Mesendoderm (in vitro differentiated cells): Measurements from ENCODE around the gene FCSK.

Experiments
- DNase-seq: peaks from one replicate; pipeline ENCODE4 v3.0.0; 2013
- H2AK5ac ChIP-seq: 2 replicates; pipeline ENCODE4 v1.6.1; 2013; ENCODE audit warnings: low read length, inconsistent platforms
- H2BK120ac ChIP-seq: 2 replicates; pipeline ENCODE4 v1.6.1; 2013; ENCODE audit warnings: low read depth, mild to moderate bottlenecking, low read length, moderate library complexity, mixed read lengths
- H2BK15ac ChIP-seq: replicated peaks from 2 replicates; pipeline ENCODE4 v1.6.1; 2013; ENCODE audit warnings: low read depth, mild to moderate bottlenecking, moderate library complexity
- H2BK5ac ChIP-seq: 2 replicates; pipeline ENCODE4 v1.6.1; 2013; ENCODE audit warnings: low read length, inconsistent platforms
- H3K18ac ChIP-seq: 2 replicates; pipeline ENCODE4 v1.6.1; 2013; ENCODE audit warnings: mild to moderate bottlenecking, low read length, mixed read lengths
- H3K23ac ChIP-seq: one replicate; pipeline ENCODE4 v1.6.1; 2013; ENCODE audit warnings: low read length
- H3K27ac ChIP-seq: 2 replicates; pipeline ENCODE4 v1.5.1; 2013; ENCODE audit warnings: low read depth, mild to moderate bottlenecking, inconsistent platforms, low read length, moderate library complexity
- H3K27me3 ChIP-seq: 2 replicates; pipeline ENCODE4 v1.6.1; 2013; ENCODE audit warnings: low read length, control low read depth, mild to moderate bottlenecking, inconsistent platforms; ENCODE audit not compliant: insufficient read depth, poor library complexity
- H3K36me3 ChIP-seq: 2 replicates; pipeline ENCODE4 v1.6.1; 2013; ENCODE audit warnings: low read length, inconsistent platforms; ENCODE audit not compliant: control insufficient read depth, insufficient read depth
- H3K4ac ChIP-seq: one replicate; pipeline ENCODE4 v1.6.1; 2013; ENCODE audit warnings: low read depth, mild to moderate bottlenecking, low read length, moderate library complexity
- H3K4me1 ChIP-seq: 2 replicates; pipeline ENCODE4 v1.6.1; 2013; ENCODE audit warnings: low read depth, low read length, inconsistent platforms; ENCODE audit not compliant: control insufficient read depth
- H3K4me2 ChIP-seq: 2 replicates; pipeline ENCODE4 v1.6.1; 2013; ENCODE audit warnings: low read length
- H3K4me3 ChIP-seq: 2 replicates; pipeline ENCODE4 v1.5.1; 2013; ENCODE audit warnings: mild to moderate bottlenecking, low read length
- H3K56ac ChIP-seq: one replicate; pipeline ENCODE4 v1.6.1; 2013; ENCODE audit warnings: low read length
- H3K79me1 ChIP-seq: 2 replicates; pipeline ENCODE4 v1.6.1; 2013; ENCODE audit warnings: low read length, inconsistent platforms
- H3K79me2 ChIP-seq: 2 replicates; pipeline ENCODE4 v1.6.1; 2013; ENCODE audit warnings: mild to moderate bottlenecking, low read length; ENCODE audit not compliant: control insufficient read depth, insufficient read depth
- H3K9ac ChIP-seq: 2 replicates; pipeline ENCODE4 v1.6.1; 2013; ENCODE audit warnings: low read length, inconsistent platforms
- H4K5ac ChIP-seq: one replicate; pipeline ENCODE4 v1.6.1; 2013; ENCODE audit warnings: low read length
- H4K8ac ChIP-seq: one replicate; pipeline ENCODE4 v1.6.1; 2013; ENCODE audit warnings: low read depth, mild to moderate bottlenecking, control low read depth, low read length, moderate library complexity
- WGBS: extraction: QIAGEN DNeasy Blood & Tissue Kit; methylation state at CpG from one replicate; pipeline ENCODE4 v1.1.7; 2013; ENCODE audit warnings: low lambda C conversion rate, missing lambda C conversion rate; ENCODE audit not compliant: insufficient coverage; ENCODE audit errors: extremely low coverage; 5-methylcytosine and 5-hydroxymethylcytosine counted together

FCSK gene

DNA sequence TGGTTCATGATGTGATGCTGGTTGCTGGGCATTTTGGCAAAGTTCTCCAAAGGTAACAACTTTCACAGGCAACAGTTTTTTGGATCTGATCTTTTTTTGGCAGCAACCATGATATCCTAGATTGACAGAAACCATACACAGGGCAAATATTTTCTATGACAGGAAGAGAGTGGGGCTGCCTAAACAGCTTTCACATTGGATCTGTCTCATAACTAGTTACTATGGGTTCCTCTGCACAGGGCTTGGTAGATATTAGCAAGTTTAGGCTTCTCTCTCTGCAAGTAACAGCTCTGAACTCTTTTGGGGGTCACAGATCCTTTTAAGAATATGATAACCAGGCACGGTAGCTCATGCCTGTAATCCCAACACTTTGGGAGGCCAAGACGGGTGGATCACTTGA, 40.4 kb downstream of the FCSK start:
- H3K27ac ChIP-seq, result no peak overlapping the region
- H2AK5ac ChIP-seq, result no peak overlapping the region
- H3K18ac ChIP-seq, result no peak overlapping the region
- H3K36me3 ChIP-seq, result peaks cover 4% of the 10 kb centered on the region
- H3K23ac ChIP-seq, result no peak overlapping the region
- H4K5ac ChIP-seq, result no peak overlapping the region
- no peak overlapping the region for H4K8ac ChIP-seq
- no peak overlapping the region for H2BK5ac ChIP-seq
- no peaks in the 10 kb centered on the region for H3K27me3 ChIP-seq
- H3K79me2 ChIP-seq, result no peaks in the 10 kb centered on the region
- no peak overlapping the region for H3K9ac ChIP-seq
- H3K4me2 ChIP-seq, result no peak overlapping the region
- H2BK15ac ChIP-seq, result no peak overlapping the region
- no peak overlapping the region for H3K4me3 ChIP-seq
- H3K79me1 ChIP-seq, result no peaks in the 10 kb centered on the region
- no peak overlapping the region for H3K4ac ChIP-seq
- no peak overlapping the region for H3K56ac ChIP-seq
- WGBS, result no CpG with 5 or more reads among the region's 2 CpGs
- DNase-seq, result no peak
- H2BK120ac ChIP-seq, result no peak overlapping the region
- no peaks in the 10 kb centered on the region for H3K4me1 ChIP-seq

GRCh38 chr16:70495425-70496182, 41.2 kb downstream of the FCSK start:
- no peak overlapping the region for H3K4me3 ChIP-seq
- no CpG with 5 or more reads among the region's 9 CpGs for WGBS
- H3K4me2 ChIP-seq, result no peak overlapping the region

DNA sequence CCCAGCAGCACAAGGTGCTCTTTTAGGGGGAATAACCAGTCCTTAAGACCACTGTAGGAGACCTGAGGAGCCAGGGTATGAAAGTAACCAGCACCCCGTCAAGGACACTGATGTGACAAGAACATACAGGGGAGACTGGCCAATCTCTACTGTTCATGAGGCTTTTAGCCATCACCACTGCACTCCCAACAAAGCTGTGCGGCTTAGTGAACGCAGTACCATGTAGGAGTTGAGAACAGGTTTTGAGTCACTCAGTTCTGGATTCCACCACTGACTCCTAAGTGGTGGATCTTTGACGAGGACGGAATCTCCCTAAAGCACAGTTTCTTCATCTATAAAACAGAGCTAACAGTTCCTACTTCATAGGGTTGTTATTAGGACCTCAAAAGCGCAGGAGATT, 42.1 kb downstream of the FCSK start:
- Histone ChIP-seq H2BK5ac (no peak overlapping the region), H2BK120ac (no peak overlapping the region), H3K18ac (no peak overlapping the region), H3K4ac (no peak overlapping the region), H3K79me1 (no peaks in the 10 kb centered on the region), H2BK15ac (no peak overlapping the region), H3K79me2 (no peaks in the 10 kb centered on the region), H4K8ac (no peak overlapping the region), H3K4me3 (no peak overlapping the region), H4K5ac (no peak overlapping the region), H3K4me2 (no peak overlapping the region), H3K27ac (no peak overlapping the region), H3K9ac (no peak overlapping the region), H3K4me1 (no peaks in the 10 kb centered on the region), H2AK5ac (no peak overlapping the region), H3K56ac (no peak overlapping the region), H3K36me3 (peaks cover 2% of the 10 kb centered on the region), H3K23ac (no peak overlapping the region), H3K27me3 (no peaks in the 10 kb centered on the region)
- no CpG with 5 or more reads among the region's 6 CpGs for WGBS
- DNase-seq, result no peak

More at GRCh38 chr16:70495425-70496182, 41.2 kb downstream of the FCSK start:
- Histone ChIP-seq H3K36me3 (peaks cover 2% of the 10 kb centered on the region), H3K27ac (no peak overlapping the region), H3K23ac (no peak overlapping the region), H2BK120ac (no peak overlapping the region), H2BK5ac (no peak overlapping the region), H3K18ac (no peak overlapping the region), H3K4me1 (no peaks in the 10 kb centered on the region), H2AK5ac (no peak overlapping the region), H2BK15ac (no peak overlapping the region), H3K79me1 (no peaks in the 10 kb centered on the region), H3K4ac (no peak overlapping the region), H4K5ac (no peak overlapping the region), H3K79me2 (no peaks in the 10 kb centered on the region), H3K9ac (no peak overlapping the region), H3K27me3 (no peaks in the 10 kb centered on the region), H4K8ac (no peak overlapping the region), H3K56ac (no peak overlapping the region)
- no peak for DNase-seq

DNA sequence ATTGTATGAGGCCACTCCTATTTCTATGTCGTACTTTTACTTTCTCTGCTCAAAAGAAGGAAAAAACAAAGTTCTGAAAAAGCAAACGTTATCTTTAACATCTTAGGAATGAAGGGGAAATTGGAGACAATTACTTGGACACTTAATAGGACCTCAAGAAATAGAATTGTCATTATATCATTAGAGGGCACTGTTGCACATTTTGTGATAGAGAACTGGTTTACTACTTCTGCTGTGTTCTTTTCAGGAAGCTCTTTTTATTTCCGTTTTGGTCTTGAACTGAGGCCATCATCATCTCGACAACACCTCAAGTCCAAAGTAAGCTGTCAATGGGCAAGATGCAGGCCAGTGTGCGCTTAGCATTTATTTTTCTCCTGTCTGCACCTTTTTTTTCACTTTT, 54.4 kb downstream of the FCSK start:
- H3K79me1 ChIP-seq, result no peaks in the 10 kb centered on the region
- no peak overlapping the region for H3K56ac ChIP-seq
- WGBS, result no CpG with 5 or more reads among the region's 5 CpGs
- no peak overlapping the region for H3K4me2 ChIP-seq
- no peak overlapping the region for H2BK15ac ChIP-seq
- no peak overlapping the region for H2BK5ac ChIP-seq
- no peak overlapping the region for H3K4me3 ChIP-seq
- H3K4me1 ChIP-seq, result no peaks in the 10 kb centered on the region
- no peaks in the 10 kb centered on the region for H3K79me2 ChIP-seq
- H3K9ac ChIP-seq, result no peak overlapping the region
- H3K27me3 ChIP-seq, result no peaks in the 10 kb centered on the region
- no peak overlapping the region for H3K23ac ChIP-seq
- H2BK120ac ChIP-seq, result no peak overlapping the region
- no peak overlapping the region for H4K5ac ChIP-seq
- H3K27ac ChIP-seq, result no peak overlapping the region
- H3K18ac ChIP-seq, result no peak overlapping the region
- H3K36me3 ChIP-seq, result peaks cover 6% of the 10 kb centered on the region
- no peak for DNase-seq
- H2AK5ac ChIP-seq, result no peak overlapping the region
- H4K8ac ChIP-seq, result no peak overlapping the region
- H3K4ac ChIP-seq, result no peak overlapping the region

GRCh38 chr16:70510216-70510615, 55.8 kb downstream of the FCSK start:
- H4K5ac ChIP-seq, result no peak overlapping the region
- no peak overlapping the region for H3K4ac ChIP-seq
- H3K4me2 ChIP-seq, result no peak overlapping the region
- H3K79me2 ChIP-seq, result no peaks in the 10 kb centered on the region
- no peak overlapping the region for H3K9ac ChIP-seq
- peaks cover 8% of the 10 kb centered on the region for H3K36me3 ChIP-seq
- H3K27ac ChIP-seq, result no peak overlapping the region
- H3K27me3 ChIP-seq, result no peaks in the 10 kb centered on the region
- H2AK5ac ChIP-seq, result no peak overlapping the region
- H3K4me3 ChIP-seq, result no peak overlapping the region
- no peaks in the 10 kb centered on the region for H3K79me1 ChIP-seq
- no peak overlapping the region for H3K56ac ChIP-seq
- no peak for DNase-seq
- H4K8ac ChIP-seq, result no peak overlapping the region
- H2BK15ac ChIP-seq, result no peak overlapping the region
- WGBS, result no CpG with 5 or more reads among the region's 3 CpGs
- H2BK120ac ChIP-seq, result no peak overlapping the region
- no peak overlapping the region for H3K18ac ChIP-seq
- H3K4me1 ChIP-seq, result no peaks in the 10 kb centered on the region
- H3K23ac ChIP-seq, result no peak overlapping the region
- H2BK5ac ChIP-seq, result no peak overlapping the region

- H2BK120ac ChIP-seq, result no peak overlapping the region
- no peak overlapping the region for H3K9ac ChIP-seq
- H4K5ac ChIP-seq, result no peak overlapping the region
- H2BK15ac ChIP-seq, result no peak overlapping the region
- no peak overlapping the region for H2BK5ac ChIP-seq
- H3K36me3 ChIP-seq, result peaks cover 8% of the 10 kb centered on the region
- no peak overlapping the region for H3K4me2 ChIP-seq
- no peak overlapping the region for H3K4me3 ChIP-seq
- DNase-seq, result no peak
- H3K27ac ChIP-seq, result no peak overlapping the region
- H3K56ac ChIP-seq, result no peak overlapping the region
- H2AK5ac ChIP-seq, result no peak overlapping the region
- H3K23ac ChIP-seq, result no peak overlapping the region
- H3K79me2 ChIP-seq, result no peaks in the 10 kb centered on the region
- no peaks in the 10 kb centered on the region for H3K4me1 ChIP-seq
- no peaks in the 10 kb centered on the region for H3K27me3 ChIP-seq
- no peaks in the 10 kb centered on the region for H3K79me1 ChIP-seq
- no peak overlapping the region for H4K8ac ChIP-seq
- WGBS, result no CpG with 5 or more reads among the region's 1 CpG
- no peak overlapping the region for H3K18ac ChIP-seq
- no peak overlapping the region for H3K4ac ChIP-seq
These were observed 57.4 kb downstream of the FCSK start for GRCh38 chr16:70511833-70512232.
